SK-N-SH treated with all-trans-retinoic acid at 6 μM for 48 hours (cell line): ENCODE data around the gene DLG1.

Source experiments
- ATAC-seq: fragments of 200-7000 bp; cut with Tn5 transposase; 3 replicates; pipeline ENCODE4 v1.9.1; 2020; ENCODE audit warnings: mild to moderate bottlenecking, moderate library complexity
- ARNTL ChIP-seq: fragments of 450-650 bp; formaldehyde crosslinking; IDR thresholded peaks from 2 replicates; pipeline ENCODE4 v1.5.0; 2020; ENCODE audit warnings: low read depth, mild to moderate bottlenecking, moderate library complexity, borderline replicate concordance
- BACH2 ChIP-seq: fragments of 250-450 bp; sonication (Bioruptor Pico); IDR thresholded peaks from 2 replicates; pipeline ENCODE4 v1.9.0; 2021; ENCODE audit warnings: mild to moderate bottlenecking, borderline replicate concordance
- CSDC2 ChIP-seq: fragments of 250-450 bp; sonication (Bioruptor Pico); IDR thresholded peaks from 2 replicates; pipeline ENCODE4 v1.5.0; 2020; ENCODE audit warnings: mild to moderate bottlenecking, moderate library complexity
- CSRNP3 ChIP-seq: fragments of 250-450 bp; sonication (Bioruptor Pico); IDR thresholded peaks from 2 replicates; pipeline ENCODE4 v1.5.1; 2021; ENCODE audit warnings: mild to moderate bottlenecking, moderate library complexity
- ESRRG ChIP-seq: fragments of 250-450 bp; sonication (Bioruptor Pico); IDR thresholded peaks from 2 replicates; pipeline ENCODE4 v1.6.1; 2021; ENCODE audit warnings: mild to moderate bottlenecking
- GLIS3 ChIP-seq: fragments of 250-450 bp; sonication (Bioruptor Pico); IDR thresholded peaks from 2 replicates; pipeline ENCODE4 v1.5.0; 2020; ENCODE audit warnings: mild to moderate bottlenecking, moderate library complexity
- ISL1 ChIP-seq: fragments of 250-450 bp; sonication (Bioruptor Pico); IDR thresholded peaks from 2 replicates; pipeline ENCODE4 v2.1.2; 2022; ENCODE audit warnings: mild to moderate bottlenecking, moderate library complexity
- OSR1 ChIP-seq: fragments of 250-450 bp; sonication (Bioruptor Pico); IDR thresholded peaks from 2 replicates; pipeline ENCODE4 v1.8.0; 2022; ENCODE audit warnings: moderate library complexity, mild to moderate bottlenecking, inconsistent platforms
- PATZ1 ChIP-seq: fragments of 250-450 bp; sonication (Bioruptor Pico); IDR thresholded peaks from 2 replicates; pipeline ENCODE4 v1.8.0; 2020; ENCODE audit warnings: mild to moderate bottlenecking, moderate library complexity, borderline replicate concordance
- PPARA ChIP-seq: fragments of 250-450 bp; sonication (Bioruptor Pico); IDR thresholded peaks from 2 replicates; pipeline ENCODE4 v1.5.0; 2020; ENCODE audit warnings: mild to moderate bottlenecking, borderline replicate concordance
- RARB ChIP-seq: fragments of 250-450 bp; sonication (Bioruptor Pico); IDR thresholded peaks from 2 replicates; pipeline ENCODE4 v1.8.0; 2021; ENCODE audit warnings: mild to moderate bottlenecking, moderate library complexity
- SNAI2 ChIP-seq: fragments of 250-450 bp; sonication (Bioruptor Pico); IDR thresholded peaks from 2 replicates; pipeline ENCODE4 v1.5.0; 2020; ENCODE audit warnings: mild to moderate bottlenecking, moderate library complexity
- TCF4 ChIP-seq: fragments of 250-450 bp; sonication (Bioruptor Pico); IDR thresholded peaks from 2 replicates; pipeline ENCODE4 v1.8.0; 2021; ENCODE audit warnings: mild to moderate bottlenecking, moderate library complexity, borderline replicate concordance
- TOX ChIP-seq: fragments of 250-450 bp; sonication (Bioruptor Pico); IDR thresholded peaks from 2 replicates; pipeline ENCODE4 v1.8.0; 2021; ENCODE audit warnings: mild to moderate bottlenecking, moderate library complexity, borderline replicate concordance
- TSHZ2 ChIP-seq: fragments of 250-450 bp; sonication (Bioruptor Pico); IDR thresholded peaks from 2 replicates; pipeline ENCODE4 v1.5.0; 2020; ENCODE audit warnings: mild to moderate bottlenecking, moderate library complexity
- ZC3H10 ChIP-seq: fragments of 250-450 bp; sonication (Bioruptor Pico); IDR thresholded peaks from 2 replicates; pipeline ENCODE4 v1.5.1; 2021; ENCODE audit warnings: mild to moderate bottlenecking, moderate library complexity
- ZFP3 ChIP-seq: fragments of 250-450 bp; sonication (Bioruptor Pico); IDR thresholded peaks from 2 replicates; pipeline ENCODE4 v1.5.0; 2020; ENCODE audit warnings: mild to moderate bottlenecking, moderate library complexity
- ZFP30 ChIP-seq: fragments of 450-650 bp; formaldehyde crosslinking; IDR thresholded peaks from 2 replicates; pipeline ENCODE4 v1.5.0; 2022; ENCODE audit warnings: mild to moderate bottlenecking, moderate library complexity
- ZNF565 ChIP-seq: fragments of 450-650 bp; formaldehyde crosslinking; conservative IDR thresholded peaks from 2 replicates; pipeline ENCODE4 v1.5.0; 2020; ENCODE audit warnings: low read depth, mild to moderate bottlenecking, moderate library complexity
- ZNF8 ChIP-seq: fragments of 450-650 bp; formaldehyde crosslinking; IDR thresholded peaks from 2 replicates; pipeline ENCODE4 v1.5.0; 2020; ENCODE audit warnings: mild to moderate bottlenecking, moderate library complexity
- TF ChIP-seq, protein P1 (sequence below): fragments of 250-450 bp; sonication (Bioruptor Pico); IDR thresholded peaks from 2 replicates; pipeline ENCODE4 v1.8.0; 2021; ENCODE audit warnings: low read depth, mild to moderate bottlenecking, moderate library complexity, borderline replicate concordance
- TF ChIP-seq, protein P2 (sequence below): fragments of 250-450 bp; sonication (Bioruptor Pico); IDR thresholded peaks from 2 replicates; pipeline ENCODE4 v1.5.1; 2020; ENCODE audit warnings: low read depth, mild to moderate bottlenecking, moderate library complexity

DLG1 gene

DNA sequence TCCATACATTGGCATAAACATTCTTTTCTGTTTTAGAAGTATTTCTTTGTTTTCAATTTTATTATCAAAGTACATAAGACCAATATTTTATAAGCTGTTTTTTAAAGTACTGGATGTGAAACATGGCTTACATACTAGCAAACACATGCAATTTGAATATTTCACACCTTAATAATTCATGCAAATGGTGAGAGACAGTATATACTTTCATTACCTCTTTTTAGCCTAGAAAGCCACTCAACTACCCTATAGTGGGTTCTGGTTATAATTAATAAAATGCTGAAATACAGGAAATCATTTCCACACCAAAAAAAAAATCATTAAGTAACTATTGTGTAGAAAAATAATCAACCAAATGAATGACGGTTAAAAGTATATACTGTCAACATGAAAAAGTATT is 230.3 kb downstream of the DLG1 start:
- no peak for TF ChIP-seq TCF4 (CRISPR knock-in tag)
- TF ChIP-seq ISL1 (CRISPR knock-in tag): no peak
- TF ChIP-seq PATZ1 (CRISPR knock-in tag): no peak
- no peak for TF ChIP-seq OSR1 (CRISPR knock-in tag)
- no peak for TF ChIP-seq ZC3H10 (CRISPR knock-in tag)
- TF ChIP-seq, protein P1, sequence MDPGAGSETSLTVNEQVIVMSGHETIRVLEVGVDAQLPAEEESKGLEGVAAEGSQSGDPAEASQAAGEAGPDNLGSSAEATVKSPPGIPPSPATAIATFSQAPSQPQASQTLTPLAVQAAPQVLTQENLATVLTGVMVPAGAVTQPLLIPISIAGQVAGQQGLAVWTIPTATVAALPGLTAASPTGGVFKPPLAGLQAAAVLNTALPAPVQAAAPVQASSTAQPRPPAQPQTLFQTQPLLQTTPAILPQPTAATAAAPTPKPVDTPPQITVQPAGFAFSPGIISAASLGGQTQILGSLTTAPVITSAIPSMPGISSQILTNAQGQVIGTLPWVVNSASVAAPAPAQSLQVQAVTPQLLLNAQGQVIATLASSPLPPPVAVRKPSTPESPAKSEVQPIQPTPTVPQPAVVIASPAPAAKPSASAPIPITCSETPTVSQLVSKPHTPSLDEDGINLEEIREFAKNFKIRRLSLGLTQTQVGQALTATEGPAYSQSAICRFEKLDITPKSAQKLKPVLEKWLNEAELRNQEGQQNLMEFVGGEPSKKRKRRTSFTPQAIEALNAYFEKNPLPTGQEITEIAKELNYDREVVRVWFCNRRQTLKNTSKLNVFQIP (CRISPR knock-in tag): no peak
- no peak for TF ChIP-seq GLIS3 (CRISPR knock-in tag)
- TF ChIP-seq, protein P2, sequence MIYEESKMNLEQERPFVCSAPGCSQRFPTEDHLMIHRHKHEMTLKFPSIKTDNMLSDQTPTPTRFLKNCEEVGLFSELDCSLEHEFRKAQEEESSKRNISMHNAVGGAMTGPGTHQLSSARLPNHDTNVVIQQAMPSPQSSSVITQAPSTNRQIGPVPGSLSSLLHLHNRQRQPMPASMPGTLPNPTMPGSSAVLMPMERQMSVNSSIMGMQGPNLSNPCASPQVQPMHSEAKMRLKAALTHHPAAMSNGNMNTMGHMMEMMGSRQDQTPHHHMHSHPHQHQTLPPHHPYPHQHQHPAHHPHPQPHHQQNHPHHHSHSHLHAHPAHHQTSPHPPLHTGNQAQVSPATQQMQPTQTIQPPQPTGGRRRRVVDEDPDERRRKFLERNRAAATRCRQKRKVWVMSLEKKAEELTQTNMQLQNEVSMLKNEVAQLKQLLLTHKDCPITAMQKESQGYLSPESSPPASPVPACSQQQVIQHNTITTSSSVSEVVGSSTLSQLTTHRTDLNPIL (CRISPR knock-in tag): no peak
- no peak for TF ChIP-seq CSDC2
- TF ChIP-seq, all 23 proteins: peak for 0
- ATAC-seq: no peak

DNA sequence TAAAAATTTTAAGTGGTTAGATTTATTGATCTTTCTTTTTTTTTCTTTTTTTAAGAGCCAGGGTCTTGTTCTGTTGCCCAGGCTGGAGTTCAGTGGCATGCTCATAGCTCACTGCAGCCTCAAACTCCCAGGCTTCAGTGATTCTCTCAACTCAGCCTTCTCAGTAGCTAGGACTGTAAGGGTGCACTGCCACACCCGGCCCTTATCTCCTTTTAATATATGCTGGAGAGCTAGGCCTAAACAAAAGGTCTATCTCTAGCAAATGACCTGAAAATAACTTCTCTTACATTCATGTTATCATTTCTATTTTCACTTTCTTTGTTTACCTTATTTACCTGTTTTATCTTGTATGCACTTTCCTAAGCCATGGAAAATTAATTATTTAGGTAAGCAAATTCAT is 233.6 kb downstream of the DLG1 start:
- no peak for TF ChIP-seq GLIS3 (CRISPR knock-in tag)
- no peak for TF ChIP-seq TCF4 (CRISPR knock-in tag)
- TF ChIP-seq, protein P2 (CRISPR knock-in tag): no peak
- TF ChIP-seq ZNF8: no peak
- TF ChIP-seq ZNF565 (CRISPR knock-in tag): no peak
- TF ChIP-seq PPARA (CRISPR knock-in tag): no peak
- no peak for TF ChIP-seq TOX (CRISPR knock-in tag)
- TF ChIP-seq PATZ1 (CRISPR knock-in tag): no peak
- TF ChIP-seq ESRRG (CRISPR knock-in tag): no peak
- no peak for TF ChIP-seq OSR1 (CRISPR knock-in tag)
- TF ChIP-seq ZFP3 (CRISPR knock-in tag): no peak
- no peak for TF ChIP-seq SNAI2 (CRISPR knock-in tag)
- TF ChIP-seq BACH2 (CRISPR knock-in tag): no peak
- TF ChIP-seq ZFP30: no peak
- TF ChIP-seq ZC3H10 (CRISPR knock-in tag): no peak
- no peak for TF ChIP-seq TSHZ2 (CRISPR knock-in tag)
- no peak for TF ChIP-seq ARNTL (CRISPR knock-in tag)
- no peak for TF ChIP-seq CSRNP3 (CRISPR knock-in tag)
- TF ChIP-seq, protein P1 (CRISPR knock-in tag): no peak
- no peak for TF ChIP-seq RARB (CRISPR knock-in tag)
- no peak for ATAC-seq
